DMS79 treated with DMSO at 0.1 percent for 48 hours (cell line): ENCODE measurements around the gene LARP4B.

Experiments
- DNase-seq: peaks from one replicate; lab custom pipeline; 2025; lab: John Stamatoyannopoulos, UW

The LARP4B gene

GRCh38 chr10:767794-768193 is 163.7 kb downstream of the LARP4B start:
- no peak for DNase-seq

GRCh38 chr10:767211-767610 is 164.3 kb downstream of the LARP4B start:
- DNase-seq, result no peak

- no peak for DNase-seq
Observed at GRCh38 chr10:761376-761775, 170.1 kb downstream of the LARP4B start.

- no peak for DNase-seq
Observed at GRCh38 chr10:760622-761021, 170.9 kb downstream of the LARP4B start.

- no peak for DNase-seq
Observed at GRCh38 chr10:759898-760477, 171.5 kb downstream of the LARP4B start.
